Measurements from ENCODE around the gene PCDHB7.
"Not testable (repeated sequence)": the region's sequence is repeated elsewhere in the genome, so short reads cannot be mapped to it uniquely, and the experiment has no call there.

The PCDHB7 gene

DNA sequence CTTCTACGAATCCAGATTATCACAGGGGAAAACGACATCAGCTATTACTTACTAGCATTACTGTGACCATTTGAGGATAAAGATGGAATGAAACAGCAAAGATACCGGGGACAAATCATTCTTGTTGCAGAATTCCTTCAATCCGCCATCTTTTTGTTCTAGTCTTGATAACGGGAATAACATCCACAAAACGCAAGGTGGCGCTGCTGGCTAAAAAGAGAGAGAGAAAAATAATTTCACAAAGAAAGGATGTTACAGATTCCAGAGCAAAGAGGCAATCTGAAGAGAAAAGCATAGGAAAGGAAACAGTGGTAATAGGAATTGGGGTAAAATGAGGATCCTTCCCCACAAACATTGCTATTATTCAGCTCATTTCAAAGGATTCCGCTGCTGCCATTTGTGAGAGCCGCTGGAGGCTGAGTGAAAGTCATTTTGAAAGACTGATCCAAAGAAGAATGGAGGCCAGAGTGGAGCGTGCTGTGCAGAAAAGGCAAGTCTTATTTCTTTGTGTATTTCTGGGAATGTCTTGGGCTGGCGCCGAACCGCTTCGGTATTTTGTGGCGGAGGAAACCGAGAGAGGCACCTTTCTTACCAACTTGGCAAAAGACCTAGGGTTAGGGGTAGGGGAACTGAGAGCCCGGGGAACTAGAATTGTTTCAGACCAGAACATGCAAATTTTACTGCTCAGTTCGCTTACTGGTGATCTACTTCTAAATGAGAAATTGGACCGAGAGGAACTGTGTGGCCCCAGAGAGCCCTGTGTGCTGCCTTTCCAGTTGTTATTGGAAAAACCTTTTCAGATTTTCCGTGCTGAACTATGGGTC, at the start of gene PCDHB7:
PCDHB7 (plus strand) TSS at position 264 of the 824 bp plus-strand sequence; CDS start at position 456, 192 bp downstream.
- no peak for DNase-seq

DNA sequence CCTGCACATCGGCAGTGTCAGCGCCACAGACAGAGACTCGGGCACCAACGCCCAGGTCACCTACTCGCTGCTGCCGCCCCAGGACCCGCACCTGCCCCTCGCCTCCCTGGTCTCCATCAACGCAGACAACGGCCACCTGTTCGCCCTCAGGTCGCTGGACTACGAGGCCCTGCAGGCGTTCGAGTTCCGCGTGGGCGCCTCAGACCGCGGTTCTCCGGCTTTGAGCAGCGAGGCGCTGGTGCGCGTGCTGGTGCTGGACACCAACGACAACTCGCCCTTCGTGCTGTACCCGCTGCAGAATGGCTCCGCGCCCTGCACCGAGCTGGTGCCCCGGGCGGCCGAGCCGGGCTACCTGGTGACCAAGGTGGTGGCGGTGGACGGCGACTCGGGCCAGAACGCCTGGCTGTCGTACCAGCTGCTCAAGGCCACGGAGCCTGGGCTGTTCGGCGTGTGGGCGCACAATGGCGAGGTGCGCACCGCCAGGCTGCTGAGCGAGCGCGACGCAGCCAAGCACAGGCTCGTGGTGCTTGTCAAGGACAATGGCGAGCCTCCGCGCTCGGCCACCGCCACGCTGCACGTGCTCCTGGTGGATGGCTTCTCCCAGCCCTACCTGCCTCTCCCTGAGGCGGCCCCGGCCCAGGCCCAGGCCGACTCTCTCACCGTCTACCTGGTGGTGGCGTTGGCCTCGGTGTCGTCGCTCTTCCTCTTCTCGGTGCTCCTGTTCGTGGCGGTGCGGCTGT, 48.9 kb upstream of the PCDHB7 start:
- not testable (repeated sequence) for DNase-seq

DNA sequence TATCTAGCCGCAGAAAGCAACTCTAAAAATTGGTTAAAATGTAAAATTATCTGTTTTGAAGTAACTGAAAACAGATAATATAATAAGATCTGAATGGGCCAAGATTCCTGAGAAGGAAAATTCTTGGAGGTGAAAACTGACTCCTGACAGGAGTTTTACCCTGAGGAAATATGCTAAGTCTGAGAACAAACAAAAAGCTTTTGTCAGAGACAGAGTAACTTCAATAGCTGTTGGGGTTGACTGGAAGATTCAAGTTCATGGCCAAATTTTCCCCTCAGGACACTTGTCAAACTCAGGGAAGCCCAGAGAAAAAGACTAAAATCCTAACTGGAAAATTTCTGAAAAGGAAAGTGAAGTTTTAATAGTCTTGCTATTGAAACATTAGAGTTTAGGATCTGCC, 45.1 kb upstream of the PCDHB7 start:
- no peak for DNase-seq

DNA sequence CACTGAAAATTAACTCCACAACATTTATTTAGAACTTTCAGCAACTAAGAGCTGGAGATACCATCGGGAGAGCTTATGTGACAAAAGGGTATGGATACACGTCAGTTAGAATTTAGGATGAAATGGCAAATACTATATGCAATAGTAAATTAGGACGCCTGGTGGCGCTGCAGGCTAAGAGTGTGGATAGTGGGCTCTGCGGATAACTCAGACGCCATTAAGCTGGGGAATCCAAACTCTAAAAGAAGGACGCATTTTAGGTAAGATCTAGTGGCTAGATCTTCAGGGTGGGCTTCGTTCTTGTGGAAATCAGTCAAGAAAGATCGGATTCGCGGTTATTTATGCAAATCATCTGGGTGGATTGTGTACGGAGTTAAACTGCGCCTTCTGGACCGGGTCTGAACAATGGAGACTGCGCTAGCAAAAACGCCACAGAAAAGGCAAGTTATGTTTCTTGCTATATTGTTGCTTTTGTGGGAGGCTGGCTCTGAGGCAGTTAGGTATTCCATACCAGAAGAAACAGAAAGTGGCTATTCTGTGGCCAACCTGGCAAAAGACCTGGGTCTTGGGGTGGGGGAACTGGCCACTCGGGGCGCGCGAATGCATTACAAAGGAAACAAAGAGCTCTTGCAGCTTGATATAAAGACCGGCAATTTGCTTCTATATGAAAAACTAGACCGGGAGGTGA, 37.3 kb upstream of the PCDHB7 start, which contains the start of gene PCDHB5:
PCDHB5 (plus strand) TSS at position 177 of the 688 bp plus-strand sequence; CDS start at position 406, 229 bp downstream.
- DNase-seq = no peak

DNA sequence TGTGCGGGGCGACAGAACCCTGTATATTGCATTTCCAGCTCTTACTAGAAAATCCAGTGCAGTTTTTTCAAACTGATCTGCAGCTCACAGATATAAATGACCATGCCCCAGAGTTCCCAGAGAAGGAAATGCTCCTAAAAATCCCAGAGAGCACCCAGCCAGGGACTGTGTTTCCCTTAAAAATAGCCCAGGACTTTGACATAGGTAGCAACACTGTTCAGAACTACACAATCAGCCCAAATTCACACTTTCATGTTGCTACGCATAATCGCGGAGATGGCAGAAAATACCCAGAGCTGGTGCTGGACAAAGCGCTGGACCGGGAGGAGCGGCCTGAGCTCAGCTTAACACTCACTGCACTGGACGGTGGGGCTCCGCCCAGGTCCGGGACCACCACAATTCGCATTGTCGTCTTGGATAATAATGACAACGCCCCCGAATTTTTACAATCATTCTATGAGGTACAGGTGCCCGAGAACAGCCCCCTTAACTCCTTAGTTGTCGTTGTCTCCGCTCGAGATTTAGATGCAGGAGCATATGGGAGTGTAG, 36.7 kb upstream of the PCDHB7 start:
- DNase-seq = no peak

DNA sequence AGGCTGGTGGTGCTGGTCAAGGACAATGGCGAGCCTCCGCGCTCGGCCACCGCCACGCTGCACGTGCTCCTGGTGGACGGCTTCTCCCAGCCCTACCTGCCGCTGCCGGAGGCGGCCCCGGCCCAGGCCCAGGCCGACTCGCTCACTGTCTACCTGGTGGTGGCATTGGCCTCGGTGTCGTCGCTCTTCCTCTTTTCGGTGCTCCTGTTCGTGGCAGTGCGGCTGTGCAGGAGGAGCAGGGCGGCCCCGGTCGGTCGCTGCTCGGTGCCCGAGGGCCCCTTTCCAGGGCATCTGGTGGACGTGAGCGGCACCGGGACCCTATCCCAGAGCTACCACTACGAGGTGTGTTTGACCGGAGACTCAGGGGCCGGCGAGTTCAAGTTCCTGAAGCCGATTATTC, 35.1 kb upstream of the PCDHB7 start:
- DNase-seq = not testable (repeated sequence)

DNA sequence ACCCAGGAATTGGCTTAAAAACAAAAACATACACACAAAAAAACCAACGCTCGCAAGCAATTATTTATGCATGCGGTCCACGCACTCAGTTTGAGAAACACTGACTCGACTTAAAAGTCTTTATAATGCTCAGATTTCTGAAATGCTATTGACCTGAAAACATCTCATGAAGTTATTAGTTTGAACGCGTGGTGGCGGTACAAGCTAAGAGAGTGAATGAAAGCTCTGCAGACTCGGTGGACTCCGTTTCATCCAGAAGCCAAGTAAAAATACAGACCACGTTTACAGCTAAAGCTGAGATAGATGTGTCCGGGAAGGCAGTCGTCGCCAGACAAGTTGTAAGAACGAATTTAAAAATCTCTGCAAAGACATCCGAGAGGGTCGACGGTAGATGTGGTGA, 22.6 kb upstream of the PCDHB7 start, which contains the start of gene PCDHB6:
PCDHB6 (plus strand) TSS at position 246 of the 400 bp plus-strand sequence. CDS start 201 bp downstream, outside the sequence.
- DNase-seq = peak; percentile 8

DNA sequence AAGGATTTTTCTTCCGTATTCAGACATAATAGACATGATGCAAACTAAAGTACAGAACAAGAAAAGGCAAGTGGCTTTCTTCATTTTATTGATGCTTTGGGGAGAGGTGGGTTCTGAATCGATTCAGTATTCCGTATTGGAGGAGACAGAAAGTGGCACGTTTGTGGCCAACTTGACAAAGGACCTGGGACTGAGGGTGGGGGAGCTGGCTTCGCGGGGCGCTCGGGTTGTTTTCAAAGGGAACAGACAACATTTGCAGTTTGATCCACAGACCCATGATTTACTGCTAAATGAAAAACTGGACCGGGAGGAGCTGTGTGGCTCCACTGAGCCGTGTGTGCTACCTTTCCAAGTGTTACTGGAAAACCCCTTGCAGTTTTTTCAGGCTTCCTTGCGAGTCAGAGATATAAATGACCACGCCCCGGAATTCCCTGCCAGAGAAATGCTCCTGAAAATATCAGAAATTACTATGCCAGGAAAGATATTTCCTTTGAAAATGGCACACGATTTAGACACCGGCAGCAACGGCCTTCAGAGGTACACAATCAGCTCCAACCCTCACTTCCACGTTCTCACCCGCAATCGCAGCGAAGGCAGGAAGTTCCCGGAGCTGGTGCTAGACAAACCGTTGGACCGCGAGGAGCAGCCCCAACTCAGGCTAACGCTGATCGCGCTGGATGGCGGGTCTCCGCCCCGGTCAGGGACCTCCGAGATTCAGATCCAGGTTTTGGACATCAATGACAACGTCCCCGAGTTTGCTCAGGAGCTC, 22.0 kb upstream of the PCDHB7 start:
- no peak for DNase-seq

DNA sequence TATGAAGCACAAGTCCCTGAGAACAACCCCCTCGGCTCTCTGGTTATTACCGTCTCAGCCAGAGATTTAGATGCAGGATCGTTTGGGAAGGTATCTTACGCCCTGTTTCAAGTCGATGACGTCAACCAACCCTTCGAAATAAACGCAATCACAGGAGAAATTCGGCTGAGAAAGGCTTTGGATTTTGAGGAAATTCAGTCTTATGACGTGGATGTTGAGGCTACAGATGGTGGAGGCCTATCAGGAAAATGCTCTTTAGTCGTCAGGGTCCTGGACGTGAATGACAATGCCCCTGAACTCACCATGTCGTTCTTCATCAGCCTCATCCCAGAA, 21.5 kb upstream of the PCDHB7 start:
- no peak for DNase-seq

DNA sequence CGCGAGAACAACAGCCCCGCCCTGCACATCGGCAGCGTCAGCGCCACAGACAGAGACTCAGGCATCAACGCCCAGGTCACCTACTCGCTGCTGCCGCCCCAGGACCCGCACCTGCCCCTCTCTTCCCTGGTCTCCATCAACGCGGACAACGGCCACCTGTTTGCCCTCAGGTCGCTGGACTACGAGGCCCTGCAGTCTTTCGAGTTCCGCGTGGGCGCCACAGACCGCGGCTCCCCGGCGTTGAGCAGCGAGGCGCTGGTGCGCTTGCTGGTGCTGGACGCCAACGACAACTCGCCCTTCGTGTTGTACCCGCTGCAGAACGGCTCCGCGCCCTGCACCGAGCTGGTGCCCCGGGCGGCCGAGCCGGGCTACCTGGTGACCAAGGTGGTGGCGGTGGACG, 20.8 kb upstream of the PCDHB7 start:
- DNase-seq = not testable (repeated sequence)

DNA sequence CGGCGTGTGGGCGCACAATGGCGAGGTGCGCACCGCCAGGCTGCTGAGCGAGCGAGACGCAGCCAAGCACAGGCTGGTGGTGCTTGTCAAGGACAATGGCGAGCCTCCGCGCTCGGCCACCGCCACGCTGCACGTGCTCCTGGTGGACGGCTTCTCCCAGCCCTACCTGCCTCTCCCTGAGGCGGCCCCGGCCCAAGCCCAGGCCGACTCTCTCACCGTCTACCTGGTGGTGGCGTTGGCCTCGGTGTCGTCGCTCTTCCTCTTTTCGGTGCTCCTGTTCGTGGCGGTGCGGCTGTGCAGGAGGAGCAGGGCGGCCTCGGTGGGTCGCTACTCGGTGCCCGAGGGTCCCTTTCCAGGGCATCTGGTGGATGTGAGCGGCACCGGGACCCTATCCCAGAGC, 20.3 kb upstream of the PCDHB7 start:
- DNase-seq = not testable (repeated sequence)

DNA sequence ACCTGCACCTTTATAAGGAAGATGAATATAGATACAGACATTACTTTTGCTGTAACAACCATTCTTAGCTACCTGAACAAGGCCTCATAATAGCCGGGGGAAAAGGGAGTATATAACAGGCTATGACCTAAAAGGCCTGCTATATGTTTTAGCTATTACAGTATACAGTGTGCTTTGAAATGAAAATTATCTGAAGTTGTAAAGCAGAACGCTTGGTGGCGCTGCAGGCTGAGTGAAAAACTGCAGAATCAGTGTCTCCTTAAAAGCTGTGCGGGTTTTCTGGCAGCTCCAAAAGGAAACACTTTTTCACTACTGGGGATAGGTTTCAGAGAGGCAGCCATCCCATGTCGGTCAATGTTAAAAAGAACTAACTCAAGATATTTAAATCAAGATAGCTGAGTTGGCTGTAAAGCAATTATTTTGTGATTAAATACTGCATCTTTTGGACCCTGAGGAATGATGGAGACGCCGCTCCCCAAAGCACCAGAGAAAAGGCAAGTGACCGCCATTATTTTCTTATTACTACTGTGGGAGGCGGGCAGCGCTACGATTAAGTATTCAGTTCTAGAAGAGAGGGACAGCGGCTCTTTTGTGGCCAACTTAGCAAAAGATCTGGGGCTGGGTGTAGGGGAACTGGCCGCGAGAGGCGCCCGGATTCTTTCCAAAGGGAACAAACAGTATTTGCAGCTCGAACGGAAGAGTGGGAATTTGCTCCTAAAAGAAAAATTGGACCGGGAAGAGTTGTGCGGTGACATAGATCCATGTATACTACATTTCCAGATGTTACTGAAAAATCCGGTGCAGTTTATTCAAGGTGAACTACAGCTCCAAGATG, 16.7 kb upstream of the PCDHB7 start:
- DNase-seq = no peak

DNA sequence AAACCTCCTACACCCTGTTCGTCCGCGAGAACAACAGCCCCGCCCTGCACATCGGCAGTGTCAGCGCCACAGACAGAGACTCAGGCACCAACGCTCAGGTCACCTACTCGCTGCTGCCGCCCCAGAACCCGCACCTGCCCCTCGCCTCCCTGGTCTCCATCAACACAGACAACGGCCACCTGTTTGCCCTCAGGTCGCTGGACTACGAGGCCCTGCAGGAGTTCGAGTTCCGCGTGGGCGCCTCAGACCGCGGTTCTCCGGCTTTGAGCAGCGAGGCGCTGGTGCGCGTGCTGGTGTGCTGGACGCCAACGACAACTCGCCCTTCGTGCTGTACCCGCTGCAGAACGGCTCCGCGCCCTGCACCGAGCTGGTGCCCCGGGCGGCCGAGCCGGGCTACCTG, 15.1 kb upstream of the PCDHB7 start:
- DNase-seq = not testable (repeated sequence)

DNA sequence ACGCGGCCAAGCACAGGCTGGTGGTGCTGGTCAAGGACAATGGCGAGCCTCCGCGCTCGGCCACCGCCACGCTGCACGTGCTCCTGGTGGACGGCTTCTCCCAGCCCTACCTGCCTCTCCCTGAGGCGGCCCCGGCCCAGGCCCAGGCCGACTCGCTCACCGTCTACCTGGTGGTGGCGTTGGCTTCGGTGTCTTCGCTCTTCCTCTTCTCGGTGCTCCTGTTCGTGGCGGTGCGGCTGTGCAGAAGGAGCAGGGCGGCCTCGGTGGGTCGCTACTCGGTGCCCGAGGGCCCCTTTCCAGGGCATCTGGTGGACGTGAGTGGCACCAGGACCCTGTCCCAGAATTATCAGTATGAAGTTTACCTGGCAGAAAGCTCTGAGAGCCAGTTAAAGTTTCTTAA, 14.5 kb upstream of the PCDHB7 start:
- not testable (repeated sequence) for DNase-seq

DNA sequence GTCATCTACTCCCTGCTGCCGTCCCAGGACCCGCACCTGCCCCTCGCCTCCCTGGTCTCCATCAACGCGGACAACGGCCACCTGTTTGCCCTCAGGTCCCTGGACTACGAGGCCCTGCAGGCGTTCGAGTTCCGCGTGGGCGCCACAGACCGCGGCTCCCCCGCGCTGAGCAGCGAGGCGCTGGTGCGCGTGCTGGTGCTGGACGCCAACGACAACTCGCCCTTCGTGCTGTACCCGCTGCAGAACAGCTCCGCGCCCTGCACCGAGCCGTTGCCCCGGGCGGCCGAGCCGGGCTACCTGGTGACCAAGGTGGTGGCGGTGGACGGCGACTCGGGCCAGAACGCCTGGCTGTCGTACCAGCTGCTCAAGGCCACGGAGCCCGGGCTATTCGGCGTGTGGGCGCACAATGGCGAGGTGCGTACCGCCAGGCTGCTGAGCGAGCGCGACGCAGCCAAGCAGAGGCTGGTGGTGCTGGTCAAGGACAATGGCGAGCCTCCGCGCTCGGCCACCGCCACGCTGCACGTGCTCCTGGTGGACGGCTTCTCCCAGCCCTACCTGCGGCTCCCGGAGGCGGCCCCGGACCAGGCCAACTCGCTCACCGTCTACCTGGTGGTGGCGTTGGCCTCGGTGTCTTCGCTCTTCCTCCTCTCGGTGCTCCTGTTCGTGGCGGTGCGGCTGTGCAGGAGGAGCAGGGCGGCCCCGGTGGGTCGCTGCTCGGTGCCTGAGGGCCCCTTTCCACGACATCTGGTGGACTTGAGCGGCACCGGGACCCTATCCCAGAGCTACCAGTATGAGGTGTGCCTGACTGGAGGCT, 2.1 kb downstream of the PCDHB7 start:
- DNase-seq = not testable (repeated sequence)

DNA sequence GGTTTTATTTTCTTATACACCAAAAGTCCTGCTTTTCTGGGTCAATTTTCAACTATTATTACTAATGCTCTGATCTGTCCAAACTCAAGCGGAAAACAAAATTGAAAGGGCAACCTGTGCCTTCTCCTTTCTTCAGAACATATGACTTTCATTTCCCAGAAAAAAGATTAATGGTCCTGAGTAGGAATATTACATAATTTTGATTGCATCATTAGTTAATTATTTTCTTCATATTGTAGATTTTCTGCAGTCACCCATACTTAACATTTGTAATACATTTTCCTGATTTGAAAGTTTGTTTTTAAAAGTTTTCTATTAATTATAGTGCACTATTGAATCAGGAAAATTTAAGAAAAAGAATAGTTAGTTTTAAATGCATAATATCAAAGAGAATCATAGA, 3.5 kb downstream of the PCDHB7 start:
- no peak for DNase-seq

DNA sequence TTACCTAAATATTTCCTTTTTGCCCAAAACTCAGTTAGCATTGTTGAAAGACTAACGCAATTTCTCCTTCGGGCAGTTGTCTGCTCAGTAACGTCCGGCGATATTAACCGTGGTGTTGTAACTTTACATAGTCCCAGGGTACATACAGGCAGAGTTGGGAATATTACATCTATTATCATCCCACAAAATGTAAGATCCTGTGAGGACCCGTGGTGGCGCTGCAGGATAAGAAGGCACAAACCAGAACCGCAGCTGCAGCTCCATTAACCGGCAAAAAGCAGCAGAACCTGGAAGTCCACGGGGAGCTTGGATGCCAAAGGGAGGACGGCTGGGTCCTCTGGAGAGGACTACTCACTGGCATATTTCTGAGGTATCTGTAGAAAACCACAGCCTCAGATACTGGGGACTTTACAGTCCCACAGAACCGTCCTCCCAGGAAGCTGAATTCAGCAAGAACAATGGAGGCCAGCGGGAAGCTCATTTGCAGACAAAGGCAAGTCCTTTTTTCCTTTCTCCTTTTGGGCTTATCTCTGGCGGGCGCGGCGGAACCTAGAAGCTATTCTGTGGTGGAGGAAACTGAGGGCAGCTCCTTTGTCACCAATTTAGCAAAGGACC, 5.2 kb downstream of the PCDHB7 start, which contains the start of gene PCDHB8:
PCDHB8 (plus strand) TSS at position 214 of the 615 bp plus-strand sequence; CDS start at position 459, 245 bp downstream.
- DNase-seq = not testable (repeated sequence)

DNA sequence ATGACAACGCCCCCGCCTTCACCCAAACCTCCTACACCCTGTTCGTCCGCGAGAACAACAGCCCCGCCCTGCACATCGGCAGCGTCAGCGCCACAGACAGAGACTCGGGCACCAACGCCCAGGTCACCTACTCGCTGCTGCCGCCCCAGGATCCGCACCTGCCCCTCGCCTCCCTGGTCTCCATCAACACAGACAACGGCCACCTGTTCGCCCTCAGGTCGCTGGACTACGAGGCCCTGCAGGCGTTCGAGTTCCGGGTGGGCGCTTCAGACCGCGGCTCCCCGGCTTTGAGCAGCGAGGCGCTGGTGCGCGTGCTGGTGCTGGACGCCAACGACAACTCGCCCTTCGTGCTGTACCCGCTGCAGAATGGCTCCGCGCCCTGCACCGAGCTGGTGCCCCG, 6.9 kb downstream of the PCDHB7 start:
- not testable (repeated sequence) for DNase-seq

DNA sequence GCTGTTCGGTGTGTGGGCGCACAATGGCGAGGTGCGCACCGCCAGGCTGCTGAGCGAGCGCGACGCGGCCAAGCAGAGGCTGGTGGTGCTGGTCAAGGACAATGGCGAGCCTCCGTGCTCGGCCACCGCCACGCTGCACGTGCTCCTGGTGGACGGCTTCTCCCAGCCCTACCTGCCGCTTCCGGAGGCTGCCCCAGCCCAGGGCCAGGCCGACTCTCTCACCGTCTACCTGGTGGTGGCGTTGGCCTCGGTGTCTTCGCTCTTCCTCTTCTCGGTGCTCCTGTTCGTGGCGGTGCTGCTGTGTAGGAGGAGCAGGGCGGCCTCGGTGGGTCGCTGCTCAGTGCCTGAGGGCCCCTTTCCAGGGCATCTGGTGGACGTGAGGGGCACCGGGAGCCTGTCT, 7.4 kb downstream of the PCDHB7 start:
- DNase-seq = not testable (repeated sequence)

DNA sequence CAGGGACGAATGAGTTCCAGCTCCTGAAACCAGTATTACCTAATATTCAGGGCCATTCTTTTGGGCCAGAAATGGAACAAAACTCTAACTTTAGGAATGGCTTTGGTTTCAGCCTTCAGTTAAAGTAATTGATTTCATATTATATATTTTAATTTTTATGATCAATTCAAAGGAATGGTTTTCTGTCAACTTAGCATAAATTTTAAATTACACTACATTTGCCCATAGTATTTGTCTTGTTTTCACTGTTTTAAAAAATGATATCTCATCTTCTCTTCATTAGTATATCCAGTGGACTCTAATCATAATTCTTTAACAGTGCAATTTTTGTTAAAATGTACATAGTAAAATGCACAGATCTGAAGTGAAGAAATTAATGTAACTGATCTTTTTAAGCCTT, 7.9 kb downstream of the PCDHB7 start:
- DNase-seq = no peak
